Lower leg skin (tissue), 3 donors: ENCODE data around the gene AKIRIN2.

ENCODE experiments used
- CTCF ChIP-seq, 3 donors: fragments of 450-650 bp; IDR thresholded peaks; one replicate each; pipeline ENCODE4 v1.5.1; 2016; ENCODE audit warnings: antibody characterized with exemption in 3 of 3, mild to moderate bottlenecking in 3 of 3, moderate library complexity in 2 of 3
- POLR2A ChIP-seq, 2 donors: fragments of 450-650 bp; IDR thresholded peaks; one replicate each; pipeline ENCODE4 v1.6.1; 2016 to 2017; ENCODE audit warnings: antibody characterized with exemption in 2 of 2, mild to moderate bottlenecking in 1 of 2, moderate library complexity in 1 of 2

- TF ChIP-seq POLR2A (IDR thresholded peaks at IDR 0.05): no peak
- TF ChIP-seq CTCF (IDR thresholded peaks at IDR 0.05): no peak
Observed at GRCh38 chr6:87673237-87673636, 28.8 kb downstream of the AKIRIN2 start.
